Kidney epithelial cell (primary cell): ENCODE results near the gene JAM3. TPM values are rescaled to one million over a fixed set of nuclear protein-coding genes. Genes with fewer than 3 reads are reported as not detected.
A peak's percentile ranks its signal among the peaks of the same experiment; 100 is the strongest.

Experiments
- DNase-seq: peaks from one replicate; pipeline ENCODE4 v3.0.0-alpha.2; 2010; ENCODE audit warnings: low read depth
- H3K27me3 ChIP-seq: 2 replicates; pipeline ENCODE4 v1.6.0; 2011; ENCODE audit warnings: low read length; ENCODE audit not compliant: control insufficient read depth, insufficient read depth
- H3K36me3 ChIP-seq: 2 replicates; pipeline ENCODE4 v1.5.1; 2011; ENCODE audit warnings: low read length; ENCODE audit not compliant: control insufficient read depth, insufficient read depth
- H3K4me3 ChIP-seq: 2 replicates; pipeline ENCODE4 v1.5.1; 2011; ENCODE audit warnings: low read depth, mild to moderate bottlenecking, control low read depth, low read length
- CTCF ChIP-seq: IDR thresholded peaks from 2 replicates; pipeline ENCODE4 v1.5.1; 2011; ENCODE audit warnings: mild to moderate bottlenecking, moderate library complexity, low read length, control low read depth, inconsistent platforms; ENCODE audit not compliant: insufficient read depth, poor library complexity, severe bottlenecking
- total RNA-seq: library from RNA; depleted of rRNA; stranded (reverse); fragments of >200 nt; gene quantifications from 2 replicates; pipeline ENCODE4 v1.2.3, GENCODE V29; 2015

Gene JAM3
- total RNA-seq, 1 donor from 2014 or later: 28.0 TPM

GRCh38 chr11:134034496-134035381 is 34.1 kb upstream of the JAM3 start:
- no peak overlapping the region for H3K4me3 ChIP-seq
- no peak for TF ChIP-seq CTCF
- peaks cover 25% of the 10 kb centered on the region for H3K27me3 ChIP-seq
- no peaks in the 10 kb centered on the region for H3K36me3 ChIP-seq
- DNase-seq: no peak

- no peak for DNase-seq
- Histone ChIP-seq H3K27me3 (peaks cover 16% of the 10 kb centered on the region), H3K4me3 (peak overlapping the region; percentile 52), H3K36me3 (no peaks in the 10 kb centered on the region)
- TF ChIP-seq CTCF: no peak
Measured at GRCh38 chr11:134036492-134037045, 32.3 kb upstream of the JAM3 start.

GRCh38 chr11:134037046-134037908 is 31.6 kb upstream of the JAM3 start:
- Histone ChIP-seq H3K4me3 (peak overlapping the region; percentile 52), H3K36me3 (no peaks in the 10 kb centered on the region), H3K27me3 (peaks cover 19% of the 10 kb centered on the region)
- DNase-seq: no peak
- TF ChIP-seq CTCF: no peak

GRCh38 chr11:134038897-134039470 is 29.9 kb upstream of the JAM3 start:
- H3K27me3 ChIP-seq: peaks cover 15% of the 10 kb centered on the region
- TF ChIP-seq CTCF: no peak
- no peak overlapping the region for H3K4me3 ChIP-seq
- H3K36me3 ChIP-seq: no peaks in the 10 kb centered on the region
- DNase-seq: no peak

- DNase-seq: no peak
- no peak for TF ChIP-seq CTCF
Measured at GRCh38 chr11:134039726-134040385, 29.0 kb upstream of the JAM3 start.

More at GRCh38 chr11:134039726-134040385, 29.0 kb upstream of the JAM3 start:
- H3K4me3 ChIP-seq: no peak overlapping the region
- H3K27me3 ChIP-seq: peaks cover 15% of the 10 kb centered on the region
- no peaks in the 10 kb centered on the region for H3K36me3 ChIP-seq
